K562 (cell line): ENCODE measurements around the gene PDGFD. TPM values are rescaled to one million over a fixed set of nuclear protein-coding genes. Genes with fewer than 3 reads are reported as not detected.

Experiments used
- C11orf30 ChIP-seq: fragments of 450-650 bp; IDR thresholded peaks from 2 replicates; pipeline ENCODE4 v1.6.1; 2016; ENCODE audit warnings: low read depth, mild to moderate bottlenecking
- ELF2 ChIP-seq: fragments of 250-450 bp; sonication (Bioruptor Pico); IDR thresholded peaks from 2 replicates; pipeline ENCODE4 v1.5.0; 2021; ENCODE audit warnings: mild to moderate bottlenecking
- ZBTB40 ChIP-seq, 2 experiments: fragments of 450-650 bp in 1 of 2; sonication (generic) in 1 of 2; formaldehyde crosslinking in 1 of 2; IDR thresholded peaks; 2 replicates each; pipeline versions ENCODE4 v1.7.1 to v1.9.0; 2016 to 2022; ENCODE audit warnings: inconsistent platforms in 1 of 2, mild to moderate bottlenecking in 1 of 2, missing genetic modification reagents in 1 of 2
- ZBTB49 ChIP-seq: sonication (generic); formaldehyde crosslinking; IDR thresholded peaks from 2 replicates; pipeline ENCODE4 v1.8.0; 2022; ENCODE audit warnings: missing genetic modification reagents, mild to moderate bottlenecking, borderline replicate concordance
- ZNF3 ChIP-seq: fragments of 250-450 bp; sonication (Bioruptor Pico); IDR thresholded peaks from 2 replicates; pipeline ENCODE4 v1.5.0; 2021; ENCODE audit warnings: mild to moderate bottlenecking, moderate library complexity
- polyA plus RNA-seq, 8 experiments: library from polyadenylated mRNA; depleted of rRNA in 4 of 8; stranded (reverse) in 5 of 8; unstranded in 3 of 8; fragments of >200 nt; fragmentation: Nextera tagmentation in 2 of 8; fragmentation: Illumina TruSeq in 1 of 8; extraction: Ambion mirVana in 2 of 8; extraction: Trizol in 1 of 8; gene quantifications; 2 replicates each; pipeline versions ENCODE4 v1.2.1 to v1.2.3, GENCODE V29; 2011 to 2014; ENCODE audit warnings: inconsistent platforms in 1 of 8, missing spikeins in 1 of 8
- total RNA-seq, 7 experiments: library from RNA; depleted of rRNA in 6 of 7; stranded (reverse); fragments of >200 nt in 6 of 7; fragmentation: Illumina TruSeq in 2 of 7; extraction: Trizol in 2 of 7; gene quantifications; 2 replicates each; pipeline versions ENCODE4 v1.2.1 to v1.2.3, GENCODE V29; 2011 to 2021; ENCODE audit warnings: low replicate concordance in 1 of 7

PDGFD gene
- total and polyA plus RNA-seq, 9 of the 15 experiments (the other 6 are each of a cell fraction or from before 2014, with no cell fraction given), result 0.11 TPM; not detected in 8

GRCh38 chr11:104148074-104148473, 15.9 kb downstream of the PDGFD start (continued):
- no peak for TF ChIP-seq ZBTB40 (IDR thresholded peaks at IDR 0.05)
- TF ChIP-seq ZBTB40 (CRISPR knock-in tag; IDR thresholded peaks at IDR 0.05), result no peak
- TF ChIP-seq ZNF3 (CRISPR knock-in tag), result no peak
- no peak for TF ChIP-seq ELF2 (CRISPR knock-in tag)
- no peak for TF ChIP-seq ZBTB49 (CRISPR knock-in tag)
- no peak for TF ChIP-seq C11orf30
